Measurements from ENCODE around the gene CELF3.

CELF3 gene

GRCh38 chr1:151714820-151715725 lies 1.5 kb downstream of the CELF3 start:
- no peak for DNase-seq (ENCODE audit: low read depth)
- TF ChIP-seq, protein P1, sequence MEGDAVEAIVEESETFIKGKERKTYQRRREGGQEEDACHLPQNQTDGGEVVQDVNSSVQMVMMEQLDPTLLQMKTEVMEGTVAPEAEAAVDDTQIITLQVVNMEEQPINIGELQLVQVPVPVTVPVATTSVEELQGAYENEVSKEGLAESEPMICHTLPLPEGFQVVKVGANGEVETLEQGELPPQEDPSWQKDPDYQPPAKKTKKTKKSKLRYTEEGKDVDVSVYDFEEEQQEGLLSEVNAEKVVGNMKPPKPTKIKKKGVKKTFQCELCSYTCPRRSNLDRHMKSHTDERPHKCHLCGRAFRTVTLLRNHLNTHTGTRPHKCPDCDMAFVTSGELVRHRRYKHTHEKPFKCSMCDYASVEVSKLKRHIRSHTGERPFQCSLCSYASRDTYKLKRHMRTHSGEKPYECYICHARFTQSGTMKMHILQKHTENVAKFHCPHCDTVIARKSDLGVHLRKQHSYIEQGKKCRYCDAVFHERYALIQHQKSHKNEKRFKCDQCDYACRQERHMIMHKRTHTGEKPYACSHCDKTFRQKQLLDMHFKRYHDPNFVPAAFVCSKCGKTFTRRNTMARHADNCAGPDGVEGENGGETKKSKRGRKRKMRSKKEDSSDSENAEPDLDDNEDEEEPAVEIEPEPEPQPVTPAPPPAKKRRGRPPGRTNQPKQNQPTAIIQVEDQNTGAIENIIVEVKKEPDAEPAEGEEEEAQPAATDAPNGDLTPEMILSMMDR (IDR thresholded peaks at IDR 0.05; ENCODE audit: low read depth, low read length, missing control alignments), result no peak
- no peak overlapping the region for H3K4me3 ChIP-seq (ENCODE audit: low read depth, low read length)

DNA sequence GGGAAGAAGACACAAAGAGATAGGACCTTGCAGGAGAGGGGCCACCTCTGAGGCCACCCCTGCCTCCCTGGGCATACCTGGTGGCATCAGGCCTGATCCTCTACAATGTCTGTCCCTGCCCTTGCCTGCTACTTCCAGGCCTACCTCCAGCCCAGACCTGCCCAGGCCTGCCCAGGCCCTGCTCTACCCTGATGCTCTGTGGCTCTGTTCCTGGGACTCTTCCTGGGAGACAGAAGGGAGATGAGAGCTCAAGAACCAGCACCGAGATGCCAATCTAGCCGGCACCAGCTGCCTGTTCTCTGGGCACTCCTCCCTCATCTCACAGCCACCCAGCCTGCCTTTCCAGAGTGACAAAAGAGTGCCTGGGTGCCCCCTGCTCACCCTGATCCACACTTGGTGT lies 2.7 kb downstream of the CELF3 start:
- no peak for DNase-seq (ENCODE audit: low read depth)
- no peak overlapping the region for H3K4me3 ChIP-seq (ENCODE audit: low read depth, low read length)
- TF ChIP-seq, protein P1 (IDR thresholded peaks at IDR 0.05; ENCODE audit: low read depth, low read length, missing control alignments), result no peak

- DNase-seq (ENCODE audit: low read depth), result no peak
- TF ChIP-seq, protein P1 (IDR thresholded peaks at IDR 0.05; ENCODE audit: low read depth, low read length, missing control alignments), result no peak
- H3K4me3 ChIP-seq (ENCODE audit: low read depth, low read length), result no peak overlapping the region
These were observed 3.6 kb downstream of the CELF3 start for GRCh38 chr1:151713044-151713443.

GRCh38 chr1:151711951-151712350 lies 4.7 kb downstream of the CELF3 start:
- TF ChIP-seq, protein P1 (IDR thresholded peaks at IDR 0.05; ENCODE audit: low read depth, low read length, missing control alignments), result no peak
- no peak overlapping the region for H3K4me3 ChIP-seq (ENCODE audit: low read depth, low read length)
- DNase-seq (ENCODE audit: low read depth), result no peak

DNA sequence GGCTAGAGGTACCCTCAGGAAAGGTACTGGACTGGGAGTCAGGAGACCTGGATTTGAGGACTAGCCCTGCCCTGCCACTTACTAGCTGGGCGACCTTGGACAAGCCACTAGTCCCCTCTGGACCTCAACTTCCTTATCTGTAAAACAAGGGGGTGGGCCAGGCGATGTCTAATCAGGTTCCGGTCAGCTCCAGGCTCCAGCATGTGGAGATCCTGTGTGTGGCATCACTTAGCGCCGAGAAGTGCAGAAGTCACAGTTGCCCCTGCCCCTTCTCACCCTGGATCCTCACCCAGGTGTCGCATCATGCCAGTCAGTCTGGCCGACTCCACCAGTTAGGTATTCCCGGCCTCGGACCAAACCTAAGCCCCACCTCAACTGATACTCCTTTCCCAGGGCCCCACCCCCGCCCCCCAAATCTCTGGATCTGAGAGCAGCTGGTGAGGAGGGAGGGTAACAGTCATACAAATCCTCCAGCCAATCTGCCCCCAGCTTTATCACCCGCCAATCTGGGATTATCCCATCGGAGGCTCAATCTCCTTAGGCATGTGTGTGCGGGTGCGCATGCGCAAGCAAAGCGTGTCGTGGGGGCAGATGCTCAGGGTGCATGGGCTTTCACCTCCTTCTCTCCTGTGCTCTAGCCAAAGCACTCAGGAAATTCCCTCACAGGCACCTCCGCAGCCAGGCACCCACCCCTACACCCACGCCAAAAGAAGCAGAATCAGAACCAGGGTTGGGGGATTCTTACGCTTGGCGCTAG lies 5.4 kb downstream of the CELF3 start:
- TF ChIP-seq, protein P1 (IDR thresholded peaks at IDR 0.05; ENCODE audit: low read depth, low read length, missing control alignments), result no peak
- no peak for DNase-seq (ENCODE audit: low read depth)
- no peak overlapping the region for H3K4me3 ChIP-seq (ENCODE audit: low read depth, low read length)

DNA sequence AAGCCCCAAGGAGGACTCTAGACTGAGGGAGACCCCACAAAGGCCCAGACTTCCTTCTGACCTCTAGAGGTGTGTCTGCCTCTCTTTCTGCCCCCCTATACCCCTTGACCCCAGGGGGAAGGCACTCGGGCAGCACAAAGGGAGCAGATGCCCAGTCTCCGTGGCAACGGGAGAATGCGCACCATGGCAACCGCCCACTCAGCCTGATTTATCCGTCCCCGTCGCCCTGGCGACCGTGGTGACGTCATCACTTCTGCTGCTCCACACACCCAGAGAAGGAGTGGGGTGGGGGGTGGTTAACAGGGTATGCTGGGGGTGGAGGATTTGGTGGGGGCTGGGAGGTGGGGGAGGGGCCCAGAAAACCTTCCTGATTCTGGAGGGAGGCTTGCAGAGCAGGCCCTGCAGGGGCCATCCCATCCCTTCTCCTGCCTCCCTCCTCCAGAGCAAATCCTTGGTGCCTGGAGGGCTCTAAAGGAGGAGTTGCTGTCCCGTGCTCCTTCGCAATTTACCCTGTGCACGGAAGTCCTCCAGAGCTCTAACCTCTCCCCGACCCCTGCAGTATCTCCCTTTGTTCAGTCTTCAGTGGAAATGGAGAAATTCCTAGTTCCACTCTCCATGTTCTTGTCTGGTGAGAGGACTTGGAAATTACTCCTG lies 6.3 kb downstream of the CELF3 start:
- H3K4me3 ChIP-seq (ENCODE audit: low read depth, low read length), result no peak overlapping the region
- TF ChIP-seq, protein P1 (IDR thresholded peaks at IDR 0.05; ENCODE audit: low read depth, low read length, missing control alignments), result no peak
- no peak for DNase-seq (ENCODE audit: low read depth)
